ENCODE measurements around the gene CD47.

CD47 gene

GRCh38 chr3:108055931-108056330, 34.9 kb downstream of the CD47 start:
- no peak overlapping the region for H4K91ac ChIP-seq (ENCODE audit: low read depth, low read length, poor library complexity)
- peaks cover 0 to 2% of the 10 kb centered on the region in 2 donors for H3K4me1 ChIP-seq (ENCODE audit: control insufficient read depth in 2 of 2, insufficient read depth in 1 of 2, low read depth in 1 of 2, low read length in 2 of 2)
- H3K27me3 ChIP-seq (ENCODE audit: control insufficient read depth in 3 of 3, insufficient read depth in 3 of 3, low read depth in 1 of 3, low read length in 3 of 3), result no peaks in the 10 kb centered on the region
- no peak overlapping the region for H3K4ac ChIP-seq (ENCODE audit: low read length)
- H2BK5ac ChIP-seq (ENCODE audit: low read length), result no peak overlapping the region
- WGBS, 2 donors (ENCODE audit: extremely low coverage in 2 of 2, insufficient read length in 2 of 2, insufficient replicate concordance in 1 of 2), result no CpG with 5 or more reads among the region's 3 CpGs
- no peak overlapping the region for H3K18ac ChIP-seq (ENCODE audit: low read length)
- H3K79me1 ChIP-seq (ENCODE audit: low read depth, low read length), result no peaks in the 10 kb centered on the region
- no peak overlapping the region for H3K14ac ChIP-seq (ENCODE audit: low read length)
- no peaks in the 10 kb centered on the region for H3K9me3 ChIP-seq (replicated peaks in 1 of 2; ENCODE audit: control insufficient read depth in 2 of 2, insufficient read depth in 1 of 2, low read depth in 1 of 2, low read length in 2 of 2)
- no peak overlapping the region for H4K8ac ChIP-seq (ENCODE audit: low read depth, low read length)
- H2BK12ac ChIP-seq (ENCODE audit: low read length), result no peak overlapping the region
- no peak overlapping the region for H3K4me2 ChIP-seq (ENCODE audit: insufficient read depth, low read length, poor library complexity, severe bottlenecking)
- no peak overlapping the region for H2BK15ac ChIP-seq (ENCODE audit: low read length)
- no peak overlapping the region for H3K4me3 ChIP-seq (ENCODE audit: low read length in 2 of 2)
- H3K9ac ChIP-seq (ENCODE audit: low read depth, low read length, poor library complexity), result no peak overlapping the region
- H2BK120ac ChIP-seq (ENCODE audit: low read depth, low read length), result no peak overlapping the region
- H3K36me3 ChIP-seq (replicated peaks in 1 of 2; ENCODE audit: control insufficient read depth in 2 of 2, insufficient read depth in 2 of 2, low read length in 2 of 2), result peaks cover 2 to 91% of the 10 kb centered on the region in 2 donors
- no peak for DNase-seq (ENCODE audit: low spot score)
- H3K27ac ChIP-seq (replicated peaks; ENCODE audit: low read length), result no peak overlapping the region
- no peak overlapping the region for H2AFZ ChIP-seq (ENCODE audit: low read length)
- no peak overlapping the region for H3K23ac ChIP-seq (ENCODE audit: low read depth, low read length, poor library complexity)
- no peak overlapping the region for H2AK5ac ChIP-seq (ENCODE audit: low read depth, low read length)

- Histone ChIP-seq H3K4ac (ENCODE audit: low read length) (no peak overlapping the region), H3K27me3 (ENCODE audit: control insufficient read depth in 3 of 3, insufficient read depth in 3 of 3, low read depth in 1 of 3, low read length in 3 of 3) (no peaks in the 10 kb centered on the region), H3K9ac (ENCODE audit: low read depth, low read length, poor library complexity) (no peak overlapping the region), H2AK5ac (ENCODE audit: low read depth, low read length) (no peak overlapping the region), H2BK12ac (ENCODE audit: low read length) (no peak overlapping the region), H3K79me1 (ENCODE audit: low read depth, low read length) (no peaks in the 10 kb centered on the region), H3K18ac (ENCODE audit: low read length) (no peak overlapping the region), H3K14ac (ENCODE audit: low read length) (no peak overlapping the region), H4K91ac (ENCODE audit: low read depth, low read length, poor library complexity) (no peak overlapping the region), H2BK15ac (ENCODE audit: low read length) (no peak overlapping the region), H3K23ac (ENCODE audit: low read depth, low read length, poor library complexity) (no peak overlapping the region), H3K4me2 (ENCODE audit: insufficient read depth, low read length, poor library complexity, severe bottlenecking) (no peak overlapping the region), H2AFZ (ENCODE audit: low read length) (no peak overlapping the region), H2BK120ac (ENCODE audit: low read depth, low read length) (no peak overlapping the region), H2BK5ac (ENCODE audit: low read length) (no peak overlapping the region), H3K27ac (replicated peaks; ENCODE audit: low read length) (no peak overlapping the region), H3K4me3 (ENCODE audit: low read length in 2 of 2) (no peak overlapping the region), H3K36me3 (replicated peaks in 1 of 2; ENCODE audit: control insufficient read depth in 2 of 2, insufficient read depth in 2 of 2, low read length in 2 of 2) (peaks cover 0 to 86% of the 10 kb centered on the region in 2 donors), H4K8ac (ENCODE audit: low read depth, low read length) (no peak overlapping the region), H3K9me3 (replicated peaks in 1 of 2; ENCODE audit: control insufficient read depth in 2 of 2, insufficient read depth in 1 of 2, low read depth in 1 of 2, low read length in 2 of 2) (no peaks in the 10 kb centered on the region), H3K4me1 (ENCODE audit: control insufficient read depth in 2 of 2, insufficient read depth in 1 of 2, low read depth in 1 of 2, low read length in 2 of 2) (no peaks in the 10 kb centered on the region)
- DNase-seq (ENCODE audit: low spot score), result no peak
- no CpG with 5 or more reads among the region's 2 CpGs for WGBS, 2 donors (ENCODE audit: extremely low coverage in 2 of 2, insufficient read length in 2 of 2, insufficient replicate concordance in 1 of 2)
Observed at GRCh38 chr3:108054935-108055334, 35.9 kb downstream of the CD47 start.

- Histone ChIP-seq H3K27ac (replicated peaks; ENCODE audit: low read length) (no peak overlapping the region), H2BK120ac (ENCODE audit: low read depth, low read length) (no peak overlapping the region), H3K4me2 (ENCODE audit: insufficient read depth, low read length, poor library complexity, severe bottlenecking) (no peak overlapping the region), H3K9me3 (replicated peaks in 1 of 2; ENCODE audit: control insufficient read depth in 2 of 2, insufficient read depth in 1 of 2, low read depth in 1 of 2, low read length in 2 of 2) (no peaks in the 10 kb centered on the region), H3K27me3 (ENCODE audit: control insufficient read depth in 3 of 3, insufficient read depth in 3 of 3, low read depth in 1 of 3, low read length in 3 of 3) (no peaks in the 10 kb centered on the region), H3K79me1 (ENCODE audit: low read depth, low read length) (no peaks in the 10 kb centered on the region), H3K4ac (ENCODE audit: low read length) (no peak overlapping the region), H4K91ac (ENCODE audit: low read depth, low read length, poor library complexity) (no peak overlapping the region), H2AFZ (ENCODE audit: low read length) (no peak overlapping the region), H3K4me1 (ENCODE audit: control insufficient read depth in 2 of 2, insufficient read depth in 1 of 2, low read depth in 1 of 2, low read length in 2 of 2) (no peaks in the 10 kb centered on the region), H3K9ac (ENCODE audit: low read depth, low read length, poor library complexity) (no peak overlapping the region), H3K23ac (ENCODE audit: low read depth, low read length, poor library complexity) (no peak overlapping the region), H3K4me3 (ENCODE audit: low read length in 2 of 2) (no peak overlapping the region), H2BK12ac (ENCODE audit: low read length) (no peak overlapping the region), H3K36me3 (replicated peaks in 1 of 2; ENCODE audit: control insufficient read depth in 2 of 2, insufficient read depth in 2 of 2, low read length in 2 of 2) (peaks cover 0 to 82% of the 10 kb centered on the region in 2 donors), H4K8ac (ENCODE audit: low read depth, low read length) (no peak overlapping the region), H2BK5ac (ENCODE audit: low read length) (no peak overlapping the region), H2BK15ac (ENCODE audit: low read length) (no peak overlapping the region), H2AK5ac (ENCODE audit: low read depth, low read length) (no peak overlapping the region), H3K18ac (ENCODE audit: low read length) (no peak overlapping the region), H3K14ac (ENCODE audit: low read length) (no peak overlapping the region)
- no peak for DNase-seq (ENCODE audit: low spot score)
- WGBS, 2 donors (ENCODE audit: extremely low coverage in 2 of 2, insufficient read length in 2 of 2, insufficient replicate concordance in 1 of 2), result no CpG with 5 or more reads among the region's 2 CpGs
Observed at GRCh38 chr3:108053483-108053882, 37.3 kb downstream of the CD47 start.

- no peak overlapping the region for H3K27ac ChIP-seq (replicated peaks; ENCODE audit: low read length)
- no peak for DNase-seq (ENCODE audit: low spot score)
- no peak overlapping the region for H3K4me3 ChIP-seq (ENCODE audit: low read length in 2 of 2)
- no peak overlapping the region for H3K4ac ChIP-seq (ENCODE audit: low read length)
- H2AFZ ChIP-seq (ENCODE audit: low read length), result no peak overlapping the region
- WGBS, 2 donors (ENCODE audit: extremely low coverage in 2 of 2, insufficient read length in 2 of 2, insufficient replicate concordance in 1 of 2), result no CpG with 5 or more reads among the region's 3 CpGs
- H2BK15ac ChIP-seq (ENCODE audit: low read length), result no peak overlapping the region
- no peak overlapping the region for H3K23ac ChIP-seq (ENCODE audit: low read depth, low read length, poor library complexity)
- H3K27me3 ChIP-seq (ENCODE audit: control insufficient read depth in 3 of 3, insufficient read depth in 3 of 3, low read depth in 1 of 3, low read length in 3 of 3), result no peaks in the 10 kb centered on the region
- no peak overlapping the region for H2BK5ac ChIP-seq (ENCODE audit: low read length)
- H2AK5ac ChIP-seq (ENCODE audit: low read depth, low read length), result no peak overlapping the region
- H3K18ac ChIP-seq (ENCODE audit: low read length), result no peak overlapping the region
- H3K9ac ChIP-seq (ENCODE audit: low read depth, low read length, poor library complexity), result no peak overlapping the region
- H3K36me3 ChIP-seq (replicated peaks in 1 of 2; ENCODE audit: control insufficient read depth in 2 of 2, insufficient read depth in 2 of 2, low read length in 2 of 2), result peaks cover 0 to 78% of the 10 kb centered on the region in 2 donors
- H4K91ac ChIP-seq (ENCODE audit: low read depth, low read length, poor library complexity), result no peak overlapping the region
- H4K8ac ChIP-seq (ENCODE audit: low read depth, low read length), result no peak overlapping the region
- no peak overlapping the region for H2BK12ac ChIP-seq (ENCODE audit: low read length)
- no peaks in the 10 kb centered on the region for H3K9me3 ChIP-seq (replicated peaks in 1 of 2; ENCODE audit: control insufficient read depth in 2 of 2, insufficient read depth in 1 of 2, low read depth in 1 of 2, low read length in 2 of 2)
- no peaks in the 10 kb centered on the region for H3K79me1 ChIP-seq (ENCODE audit: low read depth, low read length)
- no peak overlapping the region for H3K14ac ChIP-seq (ENCODE audit: low read length)
- H3K4me1 ChIP-seq (ENCODE audit: control insufficient read depth in 2 of 2, insufficient read depth in 1 of 2, low read depth in 1 of 2, low read length in 2 of 2), result no peaks in the 10 kb centered on the region
- no peak overlapping the region for H3K4me2 ChIP-seq (ENCODE audit: insufficient read depth, low read length, poor library complexity, severe bottlenecking)
- H2BK120ac ChIP-seq (ENCODE audit: low read depth, low read length), result no peak overlapping the region
Observed at GRCh38 chr3:108053067-108053466, 37.8 kb downstream of the CD47 start.
